Stimulated activated CD4-positive, alpha-beta T cell treated with anti-CD3 and anti-CD28 coated beads, Interleukin-4, amount 100 ng/mL, for 24 hours (primary cell): ENCODE measurements around the gene HACD4.
"Not testable (repeated sequence)": the region's sequence is repeated elsewhere in the genome, so short reads cannot be mapped to it uniquely, and the experiment has no call there.

Experiments used
- DNase-seq: peaks from one replicate; pipeline ENCODE4 v3.0.0-alpha.2; 2020

The HACD4 gene

GRCh38 chr9:21015995-21016394, 15.4 kb downstream of the HACD4 start:
- no peak for DNase-seq

- DNase-seq, result no peak
Observed at GRCh38 chr9:21015129-21015815, 16.2 kb downstream of the HACD4 start.

DNA sequence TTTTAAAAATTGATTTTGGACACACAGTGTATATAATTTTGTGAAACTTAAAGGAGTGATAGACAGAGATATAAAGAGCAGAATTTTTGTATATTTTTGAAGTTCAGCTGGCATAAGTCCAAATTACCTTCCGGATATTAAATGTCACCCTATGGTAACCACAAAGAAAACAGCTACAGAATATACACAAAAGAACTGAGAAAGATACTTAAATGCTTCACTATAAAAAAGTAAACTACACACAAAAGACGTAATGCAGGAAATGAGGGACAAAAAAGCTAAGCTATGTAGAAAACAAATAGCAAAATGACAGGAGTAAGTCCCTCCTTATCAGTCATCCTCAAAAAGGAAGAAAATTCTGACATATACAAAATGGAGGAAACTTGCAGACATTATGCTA, 29.4 kb downstream of the HACD4 start:
- no peak for DNase-seq

GRCh38 chr9:21001581-21001980, 29.9 kb downstream of the HACD4 start:
- DNase-seq, result no peak

GRCh38 chr9:20997503-20998076, 33.9 kb downstream of the HACD4 start:
- DNase-seq, result no peak

GRCh38 chr9:20996809-20997208, 34.6 kb downstream of the HACD4 start:
- DNase-seq, result no peak

DNA sequence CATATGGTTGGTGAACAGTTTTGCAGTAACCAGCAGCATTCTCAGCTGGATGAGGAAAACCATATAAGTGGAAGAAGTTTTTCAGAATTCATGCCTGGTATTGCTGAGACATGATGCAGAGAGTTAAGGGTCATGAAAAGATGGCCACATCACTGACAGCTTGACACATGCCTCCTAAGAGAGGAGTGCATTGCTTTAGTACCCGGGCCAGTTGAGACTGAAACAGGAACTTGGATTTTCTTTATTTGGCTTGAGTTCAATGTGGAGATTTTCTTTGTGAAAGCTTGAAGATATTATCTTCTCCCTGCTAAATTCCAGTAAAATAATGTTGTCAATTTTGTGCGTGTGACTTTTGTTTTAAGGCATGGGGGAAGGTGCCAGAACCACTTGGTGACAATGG, 35.8 kb downstream of the HACD4 start:
- no peak for DNase-seq

DNA sequence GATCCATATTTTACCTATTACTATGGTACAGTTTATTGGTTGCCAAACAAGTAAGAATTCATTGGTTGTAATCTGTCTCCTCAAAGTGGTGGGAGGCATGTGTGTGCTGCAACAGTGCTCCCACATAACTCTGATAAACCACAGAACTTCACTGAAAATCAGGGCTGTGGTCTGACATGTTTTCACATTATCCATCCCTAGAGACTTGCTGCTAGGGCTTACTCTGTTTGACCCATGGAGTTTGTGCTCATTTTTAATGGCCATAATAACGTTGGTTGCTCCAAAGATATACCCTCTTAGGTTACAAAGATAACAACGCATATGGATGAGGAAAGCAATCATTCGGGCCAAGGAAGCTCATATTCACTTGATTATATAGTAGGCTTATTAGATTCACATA, 37.0 kb downstream of the HACD4 start:
- DNase-seq, result no peak

DNA sequence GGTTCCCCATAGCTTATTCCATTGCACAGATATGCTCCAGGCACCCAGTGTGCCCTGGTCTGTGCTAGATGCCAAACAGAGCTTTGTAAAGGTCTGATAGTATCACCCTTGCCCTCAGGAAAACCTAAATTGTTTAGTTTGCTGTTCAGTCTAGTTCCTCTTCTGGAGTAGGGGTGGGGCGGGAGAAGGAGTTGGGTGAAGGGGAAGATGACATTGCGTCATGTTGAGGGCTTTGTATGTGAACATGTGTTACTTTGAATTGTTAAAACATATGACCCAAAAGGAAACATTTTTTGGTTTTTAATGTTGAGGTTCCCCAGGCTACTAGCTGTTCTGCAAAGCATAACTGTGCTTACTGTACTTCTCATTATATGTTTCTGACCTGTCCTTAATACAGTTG, 40.6 kb downstream of the HACD4 start:
- no peak for DNase-seq

GRCh38 chr9:20989923-20990341, 41.5 kb downstream of the HACD4 start:
- no peak for DNase-seq

GRCh38 chr9:20988671-20989315, 42.6 kb downstream of the HACD4 start:
- DNase-seq, result no peak

DNA sequence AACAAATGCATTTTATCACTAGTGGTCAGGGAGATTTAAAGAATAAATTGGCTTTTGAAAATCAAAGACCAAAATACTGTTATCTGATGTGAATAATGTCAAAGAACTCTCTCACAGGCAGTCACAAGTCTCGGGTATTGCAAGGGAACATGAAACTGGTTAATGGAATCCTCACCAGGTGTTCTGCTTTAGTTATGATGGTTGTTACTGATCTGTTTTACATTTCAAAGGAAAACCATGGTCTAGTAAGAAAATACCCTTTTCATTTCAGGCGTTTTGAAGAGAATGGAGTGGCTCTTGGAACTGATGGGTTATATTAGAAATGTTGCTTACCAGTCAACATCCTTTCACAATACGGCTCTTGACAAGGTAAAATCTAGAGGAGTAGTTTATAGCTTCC, 43.4 kb downstream of the HACD4 start:
- DNase-seq, result no peak

DNA sequence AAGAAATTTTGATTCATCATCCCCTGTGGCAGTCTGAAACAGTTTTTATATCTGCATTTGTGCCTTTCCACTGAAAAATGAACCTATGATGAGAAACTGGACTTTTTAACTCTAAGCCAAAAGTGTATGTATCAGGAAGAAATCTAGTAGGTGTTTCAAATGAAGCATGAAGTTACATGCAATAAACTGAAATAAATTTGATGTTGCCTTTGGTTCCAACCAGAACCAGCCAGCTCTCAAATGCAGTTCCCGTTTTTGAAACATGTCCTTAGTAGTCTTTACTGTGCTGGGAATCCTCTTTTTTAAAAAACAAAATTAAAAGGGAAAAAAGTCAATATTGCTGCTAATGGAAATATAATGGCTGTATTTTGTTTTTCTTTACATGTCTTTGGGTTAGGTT, 43.9 kb downstream of the HACD4 start:
- no peak for DNase-seq

- DNase-seq, result no peak
Observed at GRCh38 chr9:20985851-20986600, 45.4 kb downstream of the HACD4 start.

GRCh38 chr9:20984506-20984905, 46.9 kb downstream of the HACD4 start:
- no peak for DNase-seq

- no peak for DNase-seq
Observed at GRCh38 chr9:20981486-20981885, 50.0 kb downstream of the HACD4 start.

GRCh38 chr9:20980832-20981455, 50.5 kb downstream of the HACD4 start:
- no peak for DNase-seq

- DNase-seq, result no peak
Observed at GRCh38 chr9:20978249-20978648, 53.2 kb downstream of the HACD4 start.

DNA sequence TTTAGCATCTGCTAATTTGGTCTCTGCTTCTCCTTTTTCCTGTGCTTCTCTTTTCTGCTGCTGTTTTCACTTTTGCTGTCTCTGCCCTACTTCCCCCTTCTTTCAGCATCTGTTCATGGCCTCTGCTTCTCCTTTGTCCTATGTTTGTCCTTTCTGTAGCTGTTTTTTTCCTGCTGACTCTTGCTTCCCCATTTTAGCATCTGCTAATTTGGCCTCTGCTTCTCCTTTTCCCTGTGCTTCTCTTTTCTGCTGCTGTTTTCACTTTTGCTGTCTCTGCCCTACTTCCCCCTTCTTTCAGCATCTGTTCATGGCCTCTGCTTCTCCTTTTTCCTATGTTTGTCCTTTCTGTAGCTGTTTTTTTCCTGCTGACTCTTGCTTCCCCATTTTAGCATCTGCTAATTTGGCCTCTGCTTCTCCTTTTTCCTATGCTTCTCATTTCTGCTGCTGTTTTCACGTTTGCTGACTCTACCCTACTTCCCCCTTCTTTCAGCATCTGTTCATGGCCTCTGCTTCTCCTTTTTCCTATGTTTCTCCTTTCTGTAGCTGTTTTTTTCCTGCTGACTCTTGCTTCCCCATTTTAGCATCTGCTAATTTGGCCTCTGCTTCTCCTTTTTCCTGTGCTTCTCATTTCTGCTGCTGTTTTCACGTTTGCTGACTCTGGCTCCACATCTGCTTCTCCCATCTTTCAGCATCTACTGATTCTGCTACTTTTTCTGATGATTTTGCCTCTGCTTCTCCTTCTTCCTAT, 57.1 kb downstream of the HACD4 start:
- not testable (repeated sequence) for DNase-seq

- DNase-seq, result not testable (repeated sequence)
Observed at GRCh38 chr9:20973246-20973947, 58.0 kb downstream of the HACD4 start.

GRCh38 chr9:20972684-20973083, 58.8 kb downstream of the HACD4 start:
- no peak for DNase-seq
